Lower leg skin (tissue), 4 donors: ENCODE data around the gene CAMTA1. TPM values are rescaled to one million over a fixed set of nuclear protein-coding genes. Genes with fewer than 3 reads are reported as not detected.

ENCODE experiments used
- DNase-seq, 2 donors: peaks; one replicate each; pipeline ENCODE4 v3.0.0-alpha.2; 2019; ENCODE audit warnings: low spot score in 2 of 2
- H3K4me3 ChIP-seq: fragments of 200-600 bp; sonication (generic); 2 replicates; pipeline ENCODE4 v1.5.1; 2017; ENCODE audit warnings: mild to moderate bottlenecking, low read depth; ENCODE audit not compliant: poor library complexity, severe bottlenecking
- CTCF ChIP-seq, 3 donors: fragments of 450-650 bp; IDR thresholded peaks; one replicate each; pipeline ENCODE4 v1.5.1; 2016; ENCODE audit warnings: antibody characterized with exemption in 3 of 3, mild to moderate bottlenecking in 3 of 3, moderate library complexity in 2 of 3
- POLR2A ChIP-seq, 2 donors: fragments of 450-650 bp; IDR thresholded peaks; one replicate each; pipeline ENCODE4 v1.6.1; 2016 to 2017; ENCODE audit warnings: antibody characterized with exemption in 2 of 2, mild to moderate bottlenecking in 1 of 2, moderate library complexity in 1 of 2
- WGBS, 2 donors: methylation state at CpG; one replicate each; pipeline ENCODE4 v1.1.5; 2018; 5-methylcytosine and 5-hydroxymethylcytosine counted together
- intact Hi-C: fragments of 100-400 bp; cut with DNase I; formaldehyde crosslinking; loops from one replicate; pipeline ENCODE4 v1.15.0; 2023; ENCODE audit warnings: low total_unique reads
- total RNA-seq, 4 donors: library from RNA; depleted of rRNA; stranded (reverse); fragments of >200 nt; gene quantifications; one replicate each; pipeline ENCODE4 v1.1.0, GENCODE V29; 2016

Gene CAMTA1
- total RNA-seq, 4 donors from 2014 or later: 24.4 to 52.3 (median 32.9) TPM

DNA sequence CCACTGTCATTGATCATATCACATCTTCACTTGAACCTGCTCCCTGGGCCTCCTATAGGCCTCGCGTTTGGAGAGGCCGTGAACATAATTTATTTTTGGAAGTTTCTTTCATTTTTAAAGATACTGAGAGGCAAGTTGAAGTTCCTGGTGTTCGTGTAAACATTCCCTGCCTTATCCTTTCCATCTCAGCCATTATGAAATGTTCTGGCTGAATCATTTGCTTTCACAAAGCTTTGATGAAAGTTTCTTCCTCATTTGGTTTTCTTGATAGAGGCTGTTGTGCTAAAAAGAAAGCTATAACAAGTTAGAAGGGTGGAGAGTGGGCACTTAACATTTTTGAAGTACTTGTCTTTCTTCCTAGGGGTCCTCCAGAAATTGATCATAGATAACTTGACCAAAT lies 15.5 kb downstream of the CAMTA1 start:
- H3K4me3 ChIP-seq: no peak overlapping the region
- no peak for TF ChIP-seq POLR2A (IDR thresholded peaks at IDR 0.05)
- no peak for TF ChIP-seq CTCF (IDR thresholded peaks at IDR 0.05)
- 56% methylated on average over 4 of the region's 4 CpGs for WGBS, 2 donors

DNA sequence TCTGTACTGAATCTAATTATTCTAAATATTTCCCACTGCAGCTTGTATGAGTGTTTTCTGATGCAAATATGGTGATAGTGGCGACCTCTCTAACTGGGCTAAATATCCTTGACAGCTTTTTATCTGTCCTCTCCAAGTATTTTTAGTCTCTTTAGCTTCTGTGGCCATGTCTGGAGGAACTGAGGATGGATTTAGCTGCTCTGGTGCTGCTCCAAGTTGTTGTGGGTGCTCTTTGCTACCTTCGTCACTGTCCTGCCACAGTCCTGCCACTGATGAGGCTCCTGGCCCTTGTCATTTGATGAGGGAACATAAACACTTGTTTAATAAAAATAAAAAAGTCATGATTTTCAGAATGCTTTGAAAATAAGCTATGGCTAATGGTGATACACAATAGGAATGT lies 15.9 kb downstream of the CAMTA1 start:
- DNase-seq: no peak
- TF ChIP-seq POLR2A (IDR thresholded peaks at IDR 0.05): no peak
- no peak for TF ChIP-seq CTCF (IDR thresholded peaks at IDR 0.05)
- intact Hi-C loops: no loop called here
- WGBS, 2 donors: 87 to 93% methylated on average over 2 of the region's 2 CpGs
- no peak overlapping the region for H3K4me3 ChIP-seq

More for the DNA sequence above, 15.5 kb downstream of the CAMTA1 start:
- DNase-seq: no peak
- intact Hi-C loops: no loop called here

DNA sequence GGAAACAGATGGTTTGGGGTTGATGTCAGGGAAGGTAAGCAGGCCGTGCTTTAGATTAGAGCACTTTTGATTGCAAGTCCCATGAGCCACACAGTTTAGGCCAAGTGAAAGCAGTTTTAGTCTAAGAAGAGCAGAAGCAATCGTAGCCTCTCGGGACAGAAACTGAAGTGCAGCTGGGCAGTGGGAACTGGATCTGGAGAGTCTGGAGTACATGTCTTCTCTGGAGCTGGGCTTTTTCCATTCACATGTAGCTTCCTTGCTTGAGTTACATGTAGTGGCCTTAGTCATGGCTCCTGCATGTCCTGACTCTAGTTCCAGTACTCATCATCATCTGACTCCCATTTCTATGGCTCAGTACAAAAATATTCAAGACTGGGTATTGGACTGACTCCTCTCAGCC lies 16.7 kb downstream of the CAMTA1 start:
- intact Hi-C loops: no loop called here
- H3K4me3 ChIP-seq: no peak overlapping the region
- no peak for DNase-seq
- TF ChIP-seq POLR2A (IDR thresholded peaks at IDR 0.05): no peak
- no peak for TF ChIP-seq CTCF (IDR thresholded peaks at IDR 0.05)
- WGBS, 2 donors: 73 to 89% methylated on average over 3 of the region's 3 CpGs

- DNase-seq: no peak
- 90 to 94% methylated on average over 2 of the region's 2 CpGs for WGBS, 2 donors
- TF ChIP-seq POLR2A (IDR thresholded peaks at IDR 0.05) (no peak), CTCF (IDR thresholded peaks at IDR 0.05) (no peak)
- intact Hi-C loops: no loop called here
- no peak overlapping the region for H3K4me3 ChIP-seq
Measured at GRCh38 chr1:6802454-6802853, 17.2 kb downstream of the CAMTA1 start.

DNA sequence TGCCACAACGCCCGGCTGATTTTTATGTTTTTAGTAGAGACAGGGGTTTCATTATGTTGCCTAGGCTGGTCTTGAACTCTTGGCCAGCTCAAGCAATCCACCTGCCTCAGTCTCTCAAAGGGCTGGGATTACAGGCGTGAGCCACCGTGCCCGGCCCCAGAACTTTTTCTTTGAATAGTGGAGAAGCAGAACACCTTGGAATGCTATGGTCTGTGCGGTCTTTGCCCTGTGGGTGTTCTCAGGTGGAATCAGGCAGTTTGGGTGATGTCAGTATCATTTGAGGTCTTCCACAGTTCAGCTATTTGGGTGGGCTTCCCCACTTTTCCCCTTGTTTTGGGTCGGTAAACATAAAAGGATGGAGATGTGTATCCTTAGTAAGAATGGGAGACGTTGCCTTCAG lies 17.6 kb downstream of the CAMTA1 start:
- TF ChIP-seq POLR2A (IDR thresholded peaks at IDR 0.05) (no peak), CTCF (IDR thresholded peaks at IDR 0.05) (no peak)
- intact Hi-C loops: no loop called here
- WGBS, 2 donors: 89 to 95% methylated on average over 8 of the region's 8 CpGs
- DNase-seq: no peak
- no peak overlapping the region for H3K4me3 ChIP-seq

DNA sequence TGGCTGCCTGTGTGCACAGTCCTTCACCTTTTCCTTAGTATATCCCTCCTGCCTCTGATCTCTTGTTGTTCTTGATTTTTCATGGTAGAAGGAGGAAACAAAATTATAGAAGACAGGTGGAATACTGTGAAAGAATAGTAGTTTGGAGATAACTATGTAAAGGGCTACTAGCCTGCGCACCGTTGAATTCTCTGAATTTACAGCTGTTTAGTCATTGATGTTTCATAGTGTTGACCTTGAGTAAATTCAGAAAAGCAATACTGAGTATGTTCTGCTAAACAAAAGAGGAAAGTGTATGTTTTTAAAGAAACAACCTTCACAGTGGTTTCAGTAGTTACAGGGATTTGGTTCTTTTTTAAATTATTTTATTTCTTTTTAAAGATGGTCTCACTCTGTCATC lies 18.1 kb downstream of the CAMTA1 start:
- intact Hi-C loops: no loop called here
- 92 to 95% methylated on average over 2 of the region's 2 CpGs for whole genome bisulfite sequencing, 2 donors
- no peak overlapping the region for H3K4me3 ChIP-seq
- DNase-seq: no peak
- TF ChIP-seq CTCF (IDR thresholded peaks at IDR 0.05) (no peak), POLR2A (IDR thresholded peaks at IDR 0.05) (no peak)
